Measurements from ENCODE around the gene PANX3.

The PANX3 gene

DNA sequence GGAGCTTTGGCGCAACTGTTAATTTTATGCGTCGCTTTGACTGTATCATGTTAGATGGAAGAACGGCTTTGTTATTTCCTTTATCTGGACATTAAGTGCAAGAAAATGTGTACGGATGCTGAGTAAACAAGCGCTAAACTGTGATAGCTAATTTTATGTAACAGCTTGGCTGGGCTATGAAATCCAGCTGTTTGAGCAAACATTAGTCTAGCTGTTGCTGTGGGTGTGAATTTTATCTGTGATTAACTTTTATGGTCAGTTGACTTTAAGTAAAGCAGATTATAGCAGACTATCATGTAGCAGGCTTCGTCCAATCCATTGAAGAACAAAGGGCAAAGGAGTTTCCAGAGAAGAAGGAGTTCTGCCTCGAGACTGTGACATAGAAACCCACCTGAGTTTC, 27.4 kb upstream of the PANX3 start:
- H3K27ac ChIP-seq, result no peak overlapping the region
- TF ChIP-seq, protein P1, sequence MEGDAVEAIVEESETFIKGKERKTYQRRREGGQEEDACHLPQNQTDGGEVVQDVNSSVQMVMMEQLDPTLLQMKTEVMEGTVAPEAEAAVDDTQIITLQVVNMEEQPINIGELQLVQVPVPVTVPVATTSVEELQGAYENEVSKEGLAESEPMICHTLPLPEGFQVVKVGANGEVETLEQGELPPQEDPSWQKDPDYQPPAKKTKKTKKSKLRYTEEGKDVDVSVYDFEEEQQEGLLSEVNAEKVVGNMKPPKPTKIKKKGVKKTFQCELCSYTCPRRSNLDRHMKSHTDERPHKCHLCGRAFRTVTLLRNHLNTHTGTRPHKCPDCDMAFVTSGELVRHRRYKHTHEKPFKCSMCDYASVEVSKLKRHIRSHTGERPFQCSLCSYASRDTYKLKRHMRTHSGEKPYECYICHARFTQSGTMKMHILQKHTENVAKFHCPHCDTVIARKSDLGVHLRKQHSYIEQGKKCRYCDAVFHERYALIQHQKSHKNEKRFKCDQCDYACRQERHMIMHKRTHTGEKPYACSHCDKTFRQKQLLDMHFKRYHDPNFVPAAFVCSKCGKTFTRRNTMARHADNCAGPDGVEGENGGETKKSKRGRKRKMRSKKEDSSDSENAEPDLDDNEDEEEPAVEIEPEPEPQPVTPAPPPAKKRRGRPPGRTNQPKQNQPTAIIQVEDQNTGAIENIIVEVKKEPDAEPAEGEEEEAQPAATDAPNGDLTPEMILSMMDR (conservative IDR thresholded peaks at IDR 0.05), result no peak

DNA sequence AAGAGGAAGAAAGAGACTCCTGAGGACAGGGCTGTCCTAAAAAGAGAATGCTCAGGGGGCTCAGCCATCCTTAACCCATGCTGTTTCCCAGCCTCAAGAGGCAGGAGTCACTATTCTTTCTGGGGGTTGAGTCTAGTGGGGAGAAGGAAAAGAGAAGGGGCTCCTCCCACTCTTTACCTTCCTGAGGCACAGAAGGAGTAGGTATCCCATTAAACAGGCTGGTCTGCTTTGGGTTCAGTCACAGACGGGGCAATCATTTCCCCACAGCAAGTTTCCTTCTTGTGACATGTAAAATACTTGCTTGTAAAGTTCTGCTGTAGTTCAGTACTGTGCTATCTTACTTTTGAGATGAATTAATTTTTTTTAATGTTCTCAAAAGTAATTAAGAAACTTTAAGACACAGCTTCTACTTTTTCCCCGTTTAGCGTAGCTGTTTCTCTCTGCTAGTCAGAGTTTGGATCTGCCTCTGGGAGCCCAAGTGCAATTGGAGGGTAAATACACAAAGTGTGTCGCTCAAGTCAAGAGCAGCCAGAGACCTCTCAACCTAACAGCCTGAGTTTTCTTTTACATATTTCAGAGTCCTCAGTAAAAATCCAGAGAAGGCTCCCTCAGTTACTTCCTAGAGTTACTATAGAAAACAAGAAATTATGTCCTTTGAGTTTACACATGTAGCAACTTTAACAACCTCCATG, 26.4 kb upstream of the PANX3 start:
- H3K27ac ChIP-seq, result no peak overlapping the region
- TF ChIP-seq, protein P1 (conservative IDR thresholded peaks at IDR 0.05), result no peak

DNA sequence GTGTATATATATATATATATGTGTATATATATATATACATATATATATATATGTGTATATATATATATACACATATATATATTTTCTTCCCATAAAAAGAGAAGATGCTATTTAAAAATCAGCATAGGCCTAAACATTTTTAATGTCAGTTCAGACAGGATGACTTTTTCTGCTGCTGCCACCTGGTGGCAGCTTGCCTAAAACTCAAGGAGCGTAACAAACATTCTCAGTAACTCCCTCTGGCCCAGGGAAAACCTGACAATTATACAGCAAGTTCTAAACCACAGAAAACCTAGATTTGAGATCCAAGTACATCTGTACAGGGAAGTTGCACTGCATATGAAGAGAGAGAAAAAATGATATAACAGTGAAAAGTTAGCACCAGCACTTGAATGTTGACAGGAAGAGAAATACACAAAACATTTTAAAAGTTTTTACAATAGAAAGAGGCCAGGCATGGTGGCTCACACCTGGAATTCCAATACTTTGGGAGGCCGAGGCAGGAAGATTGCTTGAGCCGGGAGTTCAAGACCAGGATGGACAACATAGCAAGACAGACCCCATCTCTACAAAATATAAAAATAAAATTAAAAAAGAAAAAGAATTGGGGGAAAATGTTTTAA, 24.9 kb upstream of the PANX3 start:
- TF ChIP-seq, protein P1 (conservative IDR thresholded peaks at IDR 0.05), result peak; percentile 83
- H3K27ac ChIP-seq, result no peak overlapping the region

GRCh38 chr11:124591430-124591829, 19.8 kb upstream of the PANX3 start:
- TF ChIP-seq, protein P1 (conservative IDR thresholded peaks at IDR 0.05), result no peak
- no peak overlapping the region for H3K27ac ChIP-seq

DNA sequence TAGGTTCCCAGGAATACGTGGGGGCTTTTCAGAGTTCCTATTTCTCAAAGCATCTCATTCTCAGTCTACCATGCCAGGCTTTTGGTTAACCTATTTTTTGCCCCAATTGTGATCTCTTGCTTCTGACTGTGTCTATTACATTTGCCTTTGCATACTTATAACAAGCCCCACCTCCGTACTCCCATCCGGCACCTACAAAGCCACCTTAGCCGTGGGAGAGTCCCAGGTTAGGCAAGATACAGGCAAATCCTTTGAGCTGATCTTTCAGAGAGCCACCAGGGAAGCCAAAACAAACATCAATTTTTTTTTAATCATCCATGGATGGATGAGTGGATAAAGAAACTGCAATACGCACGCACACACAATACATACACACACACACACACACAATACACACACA, 18.6 kb upstream of the PANX3 start:
- no peak overlapping the region for H3K27ac ChIP-seq
- TF ChIP-seq, protein P1 (conservative IDR thresholded peaks at IDR 0.05), result no peak

- TF ChIP-seq, protein P1 (conservative IDR thresholded peaks at IDR 0.05), result no peak
- no peak overlapping the region for H3K27ac ChIP-seq
Measured at GRCh38 chr11:124595302-124595701, 15.9 kb upstream of the PANX3 start.

GRCh38 chr11:124597626-124598025, 13.6 kb upstream of the PANX3 start:
- H3K27ac ChIP-seq, result no peak overlapping the region
- TF ChIP-seq, protein P1 (conservative IDR thresholded peaks at IDR 0.05), result no peak

All from VCaP (cell line).